ENCODE results near the gene CRY2.
"Not testable (repeated sequence)": the region's sequence is repeated elsewhere in the genome, so short reads cannot be mapped to it uniquely, and the experiment has no call there.

CRY2 gene

GRCh38 chr11:45811571-45812290, 35.5 kb upstream of the CRY2 start:
- DNase-seq = no peak

- no peak for DNase-seq
Measured at GRCh38 chr11:45812581-45813548, 34.4 kb upstream of the CRY2 start.

GRCh38 chr11:45815747-45816146, 31.5 kb upstream of the CRY2 start:
- DNase-seq = no peak

GRCh38 chr11:45816614-45817013, 30.7 kb upstream of the CRY2 start:
- no peak for DNase-seq

GRCh38 chr11:45817191-45817590, 30.1 kb upstream of the CRY2 start:
- DNase-seq = no peak

- no peak for DNase-seq
Measured at GRCh38 chr11:45818961-45819605, 28.2 kb upstream of the CRY2 start.

GRCh38 chr11:45820211-45820857, 26.9 kb upstream of the CRY2 start:
- DNase-seq = no peak

GRCh38 chr11:45826492-45826891, 20.8 kb upstream of the CRY2 start:
- not testable (repeated sequence) for DNase-seq

- DNase-seq = no peak
Measured at GRCh38 chr11:45827123-45827522, 20.2 kb upstream of the CRY2 start.

GRCh38 chr11:45828996-45829395, 18.3 kb upstream of the CRY2 start:
- no peak for DNase-seq

GRCh38 chr11:45830596-45830995, 16.7 kb upstream of the CRY2 start:
- DNase-seq = no peak

GRCh38 chr11:45832811-45833441, 14.3 kb upstream of the CRY2 start:
- DNase-seq = no peak

- DNase-seq = no peak
Measured at GRCh38 chr11:45833761-45834160, 13.5 kb upstream of the CRY2 start.

GRCh38 chr11:45834298-45834756, 12.9 kb upstream of the CRY2 start:
- no peak for DNase-seq

- no peak for DNase-seq
Measured at GRCh38 chr11:45839204-45839603, 8.1 kb upstream of the CRY2 start.

- not testable (repeated sequence) for DNase-seq
Measured at GRCh38 chr11:45840251-45840650, 7.0 kb upstream of the CRY2 start.

GRCh38 chr11:45843158-45843924, 3.9 kb upstream of the CRY2 start:
- DNase-seq = peak; percentile 86

GRCh38 chr11:45844822-45845578, 2.3 kb upstream of the CRY2 start:
- no peak for DNase-seq

GRCh38 chr11:45846174-45846675, 1.1 kb upstream of the CRY2 start:
- no peak for DNase-seq

- peak; percentile 34 for DNase-seq
Measured at GRCh38 chr11:45847911-45848316, 639 bp downstream of the CRY2 start.
